ENCODE measurements around the gene BCAP31.

DNA sequence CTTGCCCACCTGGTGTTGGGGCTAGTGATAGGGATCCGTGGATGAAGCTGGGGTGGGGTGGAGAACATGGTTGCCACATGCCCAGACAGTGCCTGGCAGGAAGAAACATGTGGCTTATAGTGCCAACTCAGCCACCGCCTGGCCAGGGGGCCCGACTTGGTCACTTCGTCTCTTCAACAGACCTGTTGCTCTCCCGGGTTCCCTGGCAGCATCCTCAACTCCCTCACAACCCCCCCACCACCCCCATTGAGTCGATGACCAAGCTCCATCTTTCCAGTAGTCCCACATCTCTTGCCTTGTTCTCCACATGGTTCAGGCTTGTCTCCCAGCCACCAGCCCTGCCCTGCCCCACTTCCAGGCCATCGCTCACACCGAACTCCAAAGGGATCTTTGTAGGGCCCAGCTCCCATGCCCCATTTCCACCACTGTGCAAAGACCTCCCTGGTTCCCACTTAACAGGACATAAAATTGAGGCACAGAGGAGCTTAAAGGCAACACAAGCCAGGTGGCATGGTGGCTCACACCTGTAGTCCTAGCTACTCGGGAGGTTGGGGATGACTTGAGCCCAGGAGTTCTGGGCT lies 58.4 kb downstream of the BCAP31 start:
- TF ChIP-seq, protein P1, sequence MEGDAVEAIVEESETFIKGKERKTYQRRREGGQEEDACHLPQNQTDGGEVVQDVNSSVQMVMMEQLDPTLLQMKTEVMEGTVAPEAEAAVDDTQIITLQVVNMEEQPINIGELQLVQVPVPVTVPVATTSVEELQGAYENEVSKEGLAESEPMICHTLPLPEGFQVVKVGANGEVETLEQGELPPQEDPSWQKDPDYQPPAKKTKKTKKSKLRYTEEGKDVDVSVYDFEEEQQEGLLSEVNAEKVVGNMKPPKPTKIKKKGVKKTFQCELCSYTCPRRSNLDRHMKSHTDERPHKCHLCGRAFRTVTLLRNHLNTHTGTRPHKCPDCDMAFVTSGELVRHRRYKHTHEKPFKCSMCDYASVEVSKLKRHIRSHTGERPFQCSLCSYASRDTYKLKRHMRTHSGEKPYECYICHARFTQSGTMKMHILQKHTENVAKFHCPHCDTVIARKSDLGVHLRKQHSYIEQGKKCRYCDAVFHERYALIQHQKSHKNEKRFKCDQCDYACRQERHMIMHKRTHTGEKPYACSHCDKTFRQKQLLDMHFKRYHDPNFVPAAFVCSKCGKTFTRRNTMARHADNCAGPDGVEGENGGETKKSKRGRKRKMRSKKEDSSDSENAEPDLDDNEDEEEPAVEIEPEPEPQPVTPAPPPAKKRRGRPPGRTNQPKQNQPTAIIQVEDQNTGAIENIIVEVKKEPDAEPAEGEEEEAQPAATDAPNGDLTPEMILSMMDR (IDR thresholded peaks at IDR 0.05): no peak
- TF ChIP-seq EZH2 (IDR thresholded peaks at IDR 0.05; ENCODE audit: borderline replicate concordance, insufficient read depth, low read depth, low read length, poor library complexity, severe bottlenecking): no peak
